NCI-H2227 (cell line): ENCODE data around the gene KANK4.

Source experiments
- DNase-seq: peaks from one replicate; lab custom pipeline; 2025; ENCODE audit not compliant: unreplicated experiment; lab: John Stamatoyannopoulos, UW

Gene KANK4

GRCh38 chr1:62337706-62338631, 18.7 kb upstream of the KANK4 start:
- no peak for DNase-seq

- DNase-seq, result no peak
These were observed 17.9 kb upstream of the KANK4 start for GRCh38 chr1:62336995-62337705.

- no peak for DNase-seq
These were observed 17.4 kb upstream of the KANK4 start for GRCh38 chr1:62336638-62336994.

GRCh38 chr1:62335656-62336055, 16.4 kb upstream of the KANK4 start:
- DNase-seq, result no peak

GRCh38 chr1:62334434-62334985, 15.3 kb upstream of the KANK4 start:
- DNase-seq, result no peak

GRCh38 chr1:62333441-62333840, 14.2 kb upstream of the KANK4 start:
- DNase-seq, result no peak

- DNase-seq, result no peak
These were observed 8.3 kb upstream of the KANK4 start for GRCh38 chr1:62327360-62328055.

- no peak for DNase-seq
These were observed 6.4 kb upstream of the KANK4 start for GRCh38 chr1:62325681-62326080.

GRCh38 chr1:62325081-62325480, 5.8 kb upstream of the KANK4 start:
- DNase-seq, result no peak

GRCh38 chr1:62321446-62321845, 2.2 kb upstream of the KANK4 start:
- no peak for DNase-seq

GRCh38 chr1:62318320-62318755, 896 bp downstream of the KANK4 start:
- no peak for DNase-seq

- DNase-seq, result no peak
These were observed 2.0 kb downstream of the KANK4 start for GRCh38 chr1:62317021-62317768.

- no peak for DNase-seq
These were observed 3.1 kb downstream of the KANK4 start for GRCh38 chr1:62316135-62316534.

- no peak for DNase-seq
These were observed 3.8 kb downstream of the KANK4 start for GRCh38 chr1:62315387-62315786.

- no peak for DNase-seq
These were observed 4.5 kb downstream of the KANK4 start for GRCh38 chr1:62314454-62315350.

GRCh38 chr1:62312698-62313097, 6.5 kb downstream of the KANK4 start:
- no peak for DNase-seq

- DNase-seq, result no peak
These were observed 7.7 kb downstream of the KANK4 start for GRCh38 chr1:62311473-62311943.

- DNase-seq, result no peak
These were observed 9.3 kb downstream of the KANK4 start for GRCh38 chr1:62309906-62310305.

GRCh38 chr1:62308606-62309005, 10.6 kb downstream of the KANK4 start:
- DNase-seq, result no peak
